Natural killer cell treated with Interleukin-12 subunit alpha and Interleukin-12 subunit beta and Interleukin-15 and Interleukin-18, amount 100 ng/mL, for 72 hours (primary cell): ENCODE results near the gene RSPH10B2. TPM values are rescaled to one million over a fixed set of nuclear protein-coding genes. Genes with fewer than 3 reads are reported as not detected.
"Not testable (repeated sequence)": the region's sequence is repeated elsewhere in the genome, so short reads cannot be mapped to it uniquely, and the experiment has no call there.

Experiments
- ATAC-seq, 2 donors: fragments of 150-1000 bp; cut with Tn5 transposase in 1 of 2; sonication (Bioruptor Pico), chemical (Tn5 transposase) in 1 of 2; 2 replicates each; pipeline ENCODE4 v1.10.0; 2021
- DNase-seq: peaks from one replicate; pipeline ENCODE4 v3.0.0; 2022; ENCODE audit warnings: low spot score
- H3K27ac Mint-ChIP-seq, 2 donors: 1 replicate in 1 of 2; 2 replicates in 1 of 2; pipeline ENCODE4 v1.8.0; 2022; ENCODE audit warnings: mixed read lengths in 2 of 2, mild to moderate bottlenecking in 1 of 2, moderate library complexity in 1 of 2
- H3K27me3 Mint-ChIP-seq, 2 donors: 1 replicate in 1 of 2; 2 replicates in 1 of 2; pipeline ENCODE4 v1.8.0; 2022; ENCODE audit warnings: mixed read lengths in 2 of 2
- H3K36me3 Mint-ChIP-seq: one replicate; pipeline ENCODE4 v1.8.0; 2022; ENCODE audit warnings: mixed read lengths
- H3K4me1 Mint-ChIP-seq, 2 donors: 1 replicate in 1 of 2; 2 replicates in 1 of 2; pipeline ENCODE4 v1.8.0; 2022; ENCODE audit warnings: low read depth in 2 of 2, mixed read lengths in 2 of 2, mild to moderate bottlenecking in 1 of 2
- H3K4me3 Mint-ChIP-seq: one replicate; pipeline ENCODE4 v1.8.0; 2022; ENCODE audit warnings: mixed read lengths
- H3K9me3 Mint-ChIP-seq: 2 replicates; pipeline ENCODE4 v1.8.0; 2022; ENCODE audit warnings: mixed read lengths
- total RNA-seq, 2 donors: library from RNA; stranded (reverse); gene quantifications; one replicate each; pipeline ENCODE4 v1.2.3, GENCODE V29; 2022

Gene RSPH10B2
- total RNA-seq, 2 donors from 2014 or later, result 0.45 to 0.53 TPM

GRCh38 chr7:6800331-6800730, 46.4 kb downstream of the RSPH10B2 start:
- not testable (repeated sequence) for ATAC-seq, H3K27ac Mint-ChIP-seq, H3K4me3 Mint-ChIP-seq, H3K36me3 Mint-ChIP-seq, H3K27me3 Mint-ChIP-seq, H3K9me3 Mint-ChIP-seq, H3K4me1 Mint-ChIP-seq, DNase-seq

DNA sequence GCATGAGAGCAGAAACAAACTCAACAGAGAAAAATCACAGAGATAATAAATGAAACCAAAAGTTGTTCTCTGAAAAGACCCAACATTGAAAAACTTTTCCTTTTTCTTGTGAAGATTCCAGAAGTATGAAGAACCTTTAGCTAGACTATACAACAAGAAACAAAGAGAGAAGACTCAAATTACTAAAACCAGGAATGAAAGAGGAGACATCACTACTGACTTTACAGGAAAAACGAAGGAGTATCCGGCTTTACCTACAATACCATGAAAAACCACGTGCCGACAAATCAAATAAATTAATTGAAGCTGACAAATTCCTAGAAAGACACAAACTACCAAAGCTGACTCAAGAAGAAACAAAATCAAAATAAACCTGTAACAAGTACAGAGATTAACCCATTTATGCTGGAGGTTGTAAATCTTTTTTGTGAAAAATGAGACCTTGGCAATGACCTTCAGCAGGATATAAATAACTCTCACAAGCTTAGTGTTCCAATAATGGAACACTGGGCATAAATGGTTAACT, 53.6 kb downstream of the RSPH10B2 start:
- DNase-seq, H3K4me1 Mint-ChIP-seq, H3K27ac Mint-ChIP-seq, H3K9me3 Mint-ChIP-seq, H3K36me3 Mint-ChIP-seq, H3K27me3 Mint-ChIP-seq, H3K4me3 Mint-ChIP-seq, ATAC-seq: not testable (repeated sequence)

- not testable (repeated sequence) for H3K36me3 Mint-ChIP-seq, ATAC-seq, H3K27ac Mint-ChIP-seq, H3K9me3 Mint-ChIP-seq, H3K4me1 Mint-ChIP-seq, DNase-seq, H3K27me3 Mint-ChIP-seq, H3K4me3 Mint-ChIP-seq
Observed at GRCh38 chr7:6807959-6808358, 54.1 kb downstream of the RSPH10B2 start.

DNA sequence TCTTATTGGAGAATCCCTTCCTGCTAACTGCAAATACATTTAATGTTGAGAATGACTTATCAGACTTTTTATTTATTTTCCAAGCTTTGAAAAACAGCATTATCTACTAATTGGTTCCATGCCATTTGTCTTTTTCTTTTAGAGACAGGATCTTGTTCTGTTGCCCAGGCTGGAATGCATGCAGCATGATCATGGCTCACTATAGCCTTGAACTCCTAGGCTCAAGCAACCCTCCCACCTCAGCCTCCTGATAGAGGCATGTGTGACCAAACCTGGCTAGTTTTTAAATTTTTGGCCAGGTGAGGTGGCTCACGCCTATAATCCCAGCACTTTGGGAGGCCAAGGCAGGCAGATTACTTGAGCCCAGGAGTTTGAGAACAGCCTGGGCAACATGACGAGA, 59.1 kb downstream of the RSPH10B2 start:
- H3K9me3 Mint-ChIP-seq, H3K27ac Mint-ChIP-seq, ATAC-seq, H3K4me3 Mint-ChIP-seq, H3K4me1 Mint-ChIP-seq, H3K27me3 Mint-ChIP-seq, DNase-seq, H3K36me3 Mint-ChIP-seq: not testable (repeated sequence)

- not testable (repeated sequence) for H3K9me3 Mint-ChIP-seq, H3K27me3 Mint-ChIP-seq, H3K36me3 Mint-ChIP-seq, DNase-seq, H3K27ac Mint-ChIP-seq, H3K4me1 Mint-ChIP-seq, H3K4me3 Mint-ChIP-seq, ATAC-seq
Observed at GRCh38 chr7:6815470-6815869, 61.6 kb downstream of the RSPH10B2 start.

DNA sequence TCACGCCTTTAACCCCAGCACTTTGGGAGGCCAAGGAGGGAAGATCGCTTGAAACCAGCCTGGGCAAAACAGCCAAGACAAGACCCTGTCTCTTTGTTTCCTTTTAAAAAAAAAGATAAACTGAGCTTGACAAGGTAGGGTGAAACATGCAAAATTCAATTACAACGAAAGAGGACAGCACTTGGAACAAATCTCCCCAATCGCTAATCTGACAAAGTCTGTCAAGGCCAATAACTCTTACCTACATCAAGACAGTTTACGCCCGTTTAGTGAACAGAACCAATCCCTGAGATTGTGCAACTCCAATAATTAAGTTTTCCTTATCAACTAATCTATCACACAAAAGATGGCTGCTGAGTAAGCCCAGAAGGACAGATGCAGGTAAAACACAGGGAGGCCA, 67.7 kb downstream of the RSPH10B2 start:
- not testable (repeated sequence) for H3K4me3 Mint-ChIP-seq, H3K4me1 Mint-ChIP-seq, DNase-seq, H3K27me3 Mint-ChIP-seq, H3K9me3 Mint-ChIP-seq, ATAC-seq, H3K27ac Mint-ChIP-seq
- H3K36me3 Mint-ChIP-seq, result peaks cover 14% of the 10 kb centered on the region

DNA sequence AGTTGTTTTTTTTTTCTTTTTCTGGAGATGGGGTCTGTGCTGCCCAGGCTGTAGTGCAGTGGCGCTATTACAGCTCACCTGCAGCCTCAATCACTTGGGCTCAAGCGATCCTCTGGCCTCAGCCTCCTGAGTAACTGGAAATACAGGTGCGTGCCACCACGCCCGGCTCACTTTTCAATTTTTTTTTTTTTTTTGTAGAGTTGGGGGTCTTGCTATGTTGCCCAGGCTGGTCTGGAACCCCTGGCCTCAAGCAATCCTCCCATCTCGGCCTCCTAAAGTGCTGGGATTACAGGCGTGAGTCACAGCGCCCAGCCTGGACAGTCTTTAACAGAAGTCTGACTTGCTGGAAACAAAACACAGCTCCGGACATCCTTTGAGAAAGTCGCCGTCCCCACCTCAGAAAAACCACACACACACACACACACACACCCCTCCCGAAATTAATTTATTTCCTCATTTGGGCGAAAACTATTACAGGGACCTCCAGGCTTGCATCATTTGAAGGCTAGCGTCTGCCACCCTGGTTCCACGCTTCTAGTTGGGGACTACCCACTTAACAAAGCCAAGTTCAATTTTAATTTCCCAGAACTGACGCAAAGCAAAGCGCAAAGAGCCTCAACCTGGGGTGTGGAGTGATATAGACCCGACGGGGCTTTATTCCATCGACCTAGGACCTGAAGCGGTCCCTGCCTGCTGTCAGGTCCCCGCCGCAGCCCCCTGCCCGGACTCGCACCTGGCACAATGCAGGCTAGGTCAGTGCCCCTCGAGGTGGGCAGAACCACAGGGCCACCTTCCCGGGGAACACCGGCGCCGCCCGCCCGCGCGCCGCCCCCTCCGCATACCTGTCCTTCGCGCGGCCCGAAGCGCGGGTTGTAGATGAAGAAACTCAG, 71.6 kb downstream of the RSPH10B2 start:
- not testable (repeated sequence) for H3K4me1 Mint-ChIP-seq, DNase-seq, H3K36me3 Mint-ChIP-seq, H3K9me3 Mint-ChIP-seq, H3K27me3 Mint-ChIP-seq
- ATAC-seq, result peak; percentile 72 to 84
- Mint-ChIP-seq H3K27ac (peak overlapping the region; percentile 85 to 91), H3K4me3 (peak overlapping the region; percentile 87)

- H3K9me3 Mint-ChIP-seq, H3K36me3 Mint-ChIP-seq, H3K4me1 Mint-ChIP-seq, H3K27me3 Mint-ChIP-seq: not testable (repeated sequence)
- ATAC-seq (peak; percentile 96 to 98), DNase-seq (peak; percentile 96)
- Mint-ChIP-seq H3K27ac (peak within 1 kb of the TSS; percentile 85 to 91), H3K4me3 (peak within 1 kb of the TSS; percentile 87)
Observed at GRCh38 chr7:6826151-6826550, 72.2 kb downstream of the RSPH10B2 start, which contains the start of gene CCZ1B. TSS of gene CCZ1B (minus strand) at chr7:6826275. CDS start at chr7:6826197, 78 bp downstream.

DNA sequence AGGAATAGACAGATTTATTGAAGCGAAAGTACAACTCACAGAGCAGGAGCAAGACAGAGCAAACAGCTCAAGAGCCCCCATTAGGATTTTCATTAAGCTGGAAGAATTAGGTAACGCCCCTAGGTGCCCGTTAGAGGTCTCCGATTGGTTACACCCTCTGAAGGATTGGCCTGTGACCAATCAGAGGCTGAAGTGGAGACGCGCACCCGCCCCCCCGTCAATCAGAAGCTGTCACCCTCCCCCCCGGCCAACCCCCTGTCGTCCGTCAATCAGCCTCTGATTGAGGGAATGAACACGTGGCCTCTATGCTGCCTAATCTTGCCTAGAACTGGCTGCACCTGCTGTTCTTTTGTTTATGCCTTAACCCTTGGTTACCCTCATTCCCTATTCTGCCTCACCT, 73.3 kb downstream of the RSPH10B2 start:
- H3K4me1 Mint-ChIP-seq, H3K4me3 Mint-ChIP-seq, DNase-seq, H3K27ac Mint-ChIP-seq, H3K9me3 Mint-ChIP-seq, H3K27me3 Mint-ChIP-seq, H3K36me3 Mint-ChIP-seq, ATAC-seq: not testable (repeated sequence)

GRCh38 chr7:6829616-6830015, 75.7 kb downstream of the RSPH10B2 start:
- not testable (repeated sequence) for H3K4me1 Mint-ChIP-seq, H3K36me3 Mint-ChIP-seq, ATAC-seq, DNase-seq, H3K4me3 Mint-ChIP-seq, H3K27ac Mint-ChIP-seq, H3K27me3 Mint-ChIP-seq, H3K9me3 Mint-ChIP-seq

GRCh38 chr7:6830026-6830425, 76.1 kb downstream of the RSPH10B2 start:
- H3K9me3 Mint-ChIP-seq, H3K27me3 Mint-ChIP-seq, H3K4me3 Mint-ChIP-seq, H3K27ac Mint-ChIP-seq, H3K36me3 Mint-ChIP-seq, ATAC-seq, H3K4me1 Mint-ChIP-seq, DNase-seq: not testable (repeated sequence)

DNA sequence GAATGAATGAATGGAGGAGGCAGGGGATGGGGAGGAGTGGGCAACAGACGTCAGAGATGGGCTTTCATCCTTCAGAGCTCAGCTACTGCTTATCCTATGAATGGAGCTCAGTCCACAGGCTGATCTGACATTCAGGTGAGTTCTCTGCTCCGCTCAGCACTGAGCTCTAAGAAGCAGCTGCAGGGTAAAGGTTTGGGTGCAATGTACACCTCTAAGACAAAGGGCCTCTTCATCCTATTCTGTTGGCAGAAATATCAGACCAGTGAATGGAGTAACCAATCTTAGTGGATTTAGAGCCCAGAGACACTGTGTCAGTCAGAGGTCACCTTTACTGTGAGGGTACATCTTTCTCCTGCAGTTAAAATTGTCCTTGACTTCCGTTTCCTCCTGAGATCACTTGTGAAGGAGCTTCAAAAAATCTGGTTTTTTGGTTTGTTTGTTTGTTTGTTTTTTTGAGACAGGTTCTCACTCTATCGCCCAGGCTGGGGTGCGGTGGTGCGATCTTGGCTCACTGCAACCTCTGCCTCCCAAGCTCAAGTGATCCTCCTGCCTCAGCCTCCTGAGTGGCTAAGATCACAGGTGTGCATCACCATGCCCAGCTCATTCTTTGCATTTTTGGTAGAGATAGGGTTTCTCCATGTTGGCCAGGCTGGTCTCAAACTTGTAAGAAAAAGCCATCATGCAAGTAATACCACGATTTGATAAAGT, 77.3 kb downstream of the RSPH10B2 start:
- no peaks in the 10 kb centered on the region for H3K9me3 Mint-ChIP-seq
- no peak for ATAC-seq
- no peaks in the 10 kb centered on the region for H3K4me1 Mint-ChIP-seq
- peaks cover 15 to 16% of the 10 kb centered on the region in 2 donors for H3K27me3 Mint-ChIP-seq
- no peaks in the 10 kb centered on the region for H3K36me3 Mint-ChIP-seq
- no peak overlapping the region for H3K4me3 Mint-ChIP-seq
- no peak overlapping the region for H3K27ac Mint-ChIP-seq
- DNase-seq, result no peak

DNA sequence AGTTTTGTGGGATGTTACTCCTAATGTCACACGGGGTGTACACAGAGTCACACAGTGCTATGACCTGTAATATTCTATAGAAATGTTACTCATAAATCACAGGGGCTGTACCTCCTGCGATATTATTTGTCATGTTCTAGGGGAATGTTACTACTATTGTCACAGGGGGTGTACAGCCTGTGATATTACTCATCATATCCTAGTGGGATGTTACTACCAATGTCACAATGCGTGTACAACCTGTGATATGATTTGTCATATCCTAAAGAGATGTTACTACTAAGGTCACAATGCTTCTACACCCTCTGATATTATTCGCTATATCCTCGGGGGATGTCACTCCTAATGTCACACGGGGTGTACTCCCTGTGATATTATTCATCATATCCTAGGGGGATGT, 79.7 kb downstream of the RSPH10B2 start:
- no peak overlapping the region for H3K27ac Mint-ChIP-seq
- H3K27me3 Mint-ChIP-seq, result peaks cover 15 to 22% of the 10 kb centered on the region in 2 donors
- H3K36me3 Mint-ChIP-seq, result no peaks in the 10 kb centered on the region
- DNase-seq (no peak), ATAC-seq (no peak)
- H3K9me3 Mint-ChIP-seq, result no peaks in the 10 kb centered on the region
- no peak overlapping the region for H3K4me3 Mint-ChIP-seq
- H3K4me1 Mint-ChIP-seq, result no peaks in the 10 kb centered on the region

- DNase-seq, ATAC-seq, H3K4me1 Mint-ChIP-seq, H3K27ac Mint-ChIP-seq, H3K36me3 Mint-ChIP-seq, H3K4me3 Mint-ChIP-seq, H3K9me3 Mint-ChIP-seq: not testable (repeated sequence)
- peaks cover 15 to 22% of the 10 kb centered on the region in 2 donors for H3K27me3 Mint-ChIP-seq
Observed at GRCh38 chr7:6835521-6835920, 81.6 kb downstream of the RSPH10B2 start.
